22Rv1 (cell line): ENCODE results near the gene RALGPS1.

Experiments
- H3K27ac ChIP-seq: fragments of 450-650 bp; 2 replicates; pipeline ENCODE4 v1.5.1; 2017
- ZFX ChIP-seq: fragments of 450-650 bp; IDR thresholded peaks from 2 replicates; pipeline ENCODE4 v1.6.1; 2017; ENCODE audit warnings: antibody characterized with exemption, borderline replicate concordance
- TF ChIP-seq, protein P1 (sequence below): fragments of 450-650 bp; IDR thresholded peaks from 2 replicates; pipeline ENCODE4 v1.5.1; 2017; ENCODE audit warnings: mild to moderate bottlenecking

Gene RALGPS1

DNA sequence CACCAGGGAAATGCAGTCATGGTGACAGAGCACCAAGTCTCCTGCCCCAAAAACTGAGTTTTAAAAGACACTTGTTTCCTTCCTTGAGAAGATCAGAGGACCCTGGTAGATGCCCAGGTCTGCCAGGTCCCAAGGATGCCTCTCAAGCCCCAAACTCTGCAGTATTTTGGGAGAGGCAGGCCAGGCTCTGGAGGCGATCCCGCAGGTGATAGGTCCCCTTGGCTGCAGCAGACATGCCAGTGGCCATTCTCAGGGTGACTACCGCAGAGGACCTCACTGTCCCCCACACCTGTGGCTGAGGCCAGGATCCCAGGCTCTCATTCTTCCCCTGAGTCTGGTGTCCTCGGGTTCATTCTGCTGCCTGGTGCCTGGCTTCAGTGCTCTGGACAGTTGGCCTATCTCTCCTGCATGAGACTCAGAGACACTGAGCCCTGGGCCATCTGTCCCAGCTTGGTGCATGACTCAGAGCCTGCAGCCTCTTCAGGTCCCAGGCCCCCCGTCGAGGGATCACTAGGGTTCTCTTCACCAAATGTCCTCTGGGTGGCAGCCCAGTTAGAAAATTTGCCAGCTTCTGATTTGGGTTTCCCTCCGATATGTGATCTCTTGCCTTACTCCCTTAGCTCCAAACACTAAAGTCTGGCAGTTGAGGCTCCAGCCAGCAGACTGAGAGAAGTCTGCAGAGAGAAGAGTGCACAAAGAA, 290.3 kb downstream of the RALGPS1 start:
- no peak overlapping the region for H3K27ac ChIP-seq
- TF ChIP-seq, protein P1, sequence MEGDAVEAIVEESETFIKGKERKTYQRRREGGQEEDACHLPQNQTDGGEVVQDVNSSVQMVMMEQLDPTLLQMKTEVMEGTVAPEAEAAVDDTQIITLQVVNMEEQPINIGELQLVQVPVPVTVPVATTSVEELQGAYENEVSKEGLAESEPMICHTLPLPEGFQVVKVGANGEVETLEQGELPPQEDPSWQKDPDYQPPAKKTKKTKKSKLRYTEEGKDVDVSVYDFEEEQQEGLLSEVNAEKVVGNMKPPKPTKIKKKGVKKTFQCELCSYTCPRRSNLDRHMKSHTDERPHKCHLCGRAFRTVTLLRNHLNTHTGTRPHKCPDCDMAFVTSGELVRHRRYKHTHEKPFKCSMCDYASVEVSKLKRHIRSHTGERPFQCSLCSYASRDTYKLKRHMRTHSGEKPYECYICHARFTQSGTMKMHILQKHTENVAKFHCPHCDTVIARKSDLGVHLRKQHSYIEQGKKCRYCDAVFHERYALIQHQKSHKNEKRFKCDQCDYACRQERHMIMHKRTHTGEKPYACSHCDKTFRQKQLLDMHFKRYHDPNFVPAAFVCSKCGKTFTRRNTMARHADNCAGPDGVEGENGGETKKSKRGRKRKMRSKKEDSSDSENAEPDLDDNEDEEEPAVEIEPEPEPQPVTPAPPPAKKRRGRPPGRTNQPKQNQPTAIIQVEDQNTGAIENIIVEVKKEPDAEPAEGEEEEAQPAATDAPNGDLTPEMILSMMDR = no peak
- no peak for TF ChIP-seq ZFX

DNA sequence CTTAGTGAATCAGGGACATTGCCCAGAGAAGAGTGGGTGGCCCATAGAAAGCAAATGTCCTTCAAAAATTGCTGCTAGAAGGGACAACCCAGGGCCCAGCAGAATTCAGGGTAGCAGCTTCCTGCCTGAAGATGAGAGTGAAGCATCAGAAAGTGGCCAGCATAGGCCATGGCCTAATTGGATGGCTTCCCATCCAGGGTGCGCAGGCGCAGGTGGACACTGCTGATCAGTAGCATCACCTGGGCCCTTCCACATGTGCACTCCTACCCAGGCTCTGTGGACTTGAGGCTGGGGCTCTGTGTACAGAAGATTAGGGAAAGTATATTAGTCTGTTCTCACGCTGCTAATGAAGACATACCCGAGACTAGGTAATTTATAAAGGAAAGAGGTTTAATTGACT, 291.4 kb downstream of the RALGPS1 start:
- H3K27ac ChIP-seq = no peak overlapping the region
- TF ChIP-seq, protein P1 = no peak
- TF ChIP-seq ZFX = no peak

DNA sequence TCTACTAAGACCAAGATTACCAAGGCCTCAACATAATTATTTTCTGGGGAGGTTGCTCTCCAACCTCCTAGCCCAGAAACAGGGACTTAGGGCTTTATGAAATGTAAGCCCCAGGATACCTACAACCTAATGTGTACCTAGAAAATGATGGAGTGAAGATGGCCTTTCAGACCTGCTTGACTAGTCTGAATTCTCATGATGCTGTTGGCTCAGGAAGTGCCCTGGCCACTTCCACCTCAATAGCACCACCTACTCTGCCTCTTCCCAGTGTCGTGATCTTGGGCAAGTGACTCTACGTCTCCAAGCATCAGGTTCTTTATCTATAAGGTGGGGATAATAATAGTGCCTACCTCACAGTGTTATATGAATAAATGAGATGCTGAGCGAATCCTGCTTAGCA, 292.1 kb downstream of the RALGPS1 start:
- H3K27ac ChIP-seq = no peak overlapping the region
- TF ChIP-seq, protein P1 = no peak
- no peak for TF ChIP-seq ZFX

DNA sequence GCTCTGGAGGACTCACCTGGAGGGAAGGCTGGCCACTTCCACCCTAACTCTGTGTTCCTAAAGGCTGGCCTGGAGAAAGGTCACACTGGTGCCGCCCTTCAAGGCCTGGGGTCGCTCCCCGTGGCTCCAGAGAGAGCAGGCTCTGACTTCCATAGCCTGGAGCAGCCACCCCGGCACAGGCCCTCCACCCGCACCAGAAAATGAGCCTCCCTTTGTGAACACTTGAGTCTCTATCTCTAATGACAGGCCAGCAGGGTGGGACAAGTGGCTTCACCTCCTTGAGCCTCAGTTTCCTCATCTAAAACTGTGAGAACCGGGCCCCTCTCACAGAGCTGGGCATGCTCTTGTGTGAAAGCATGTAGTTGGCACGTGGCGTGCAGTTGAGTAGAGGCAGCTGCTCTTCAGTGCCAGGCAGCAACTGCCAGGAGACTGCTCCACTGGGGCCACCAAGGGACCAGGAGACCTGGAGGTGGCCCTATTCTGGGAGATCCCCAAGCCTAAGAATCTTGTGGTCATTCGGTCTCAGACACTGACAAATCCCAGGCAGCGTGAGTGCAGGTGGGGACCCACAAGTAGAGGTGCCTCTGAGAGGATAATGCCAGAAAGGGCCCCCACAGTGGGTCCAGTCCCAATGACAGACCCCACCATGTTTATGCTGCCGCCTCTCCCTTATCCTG, 293.3 kb downstream of the RALGPS1 start:
- no peak overlapping the region for H3K27ac ChIP-seq
- TF ChIP-seq, protein P1 = no peak
- TF ChIP-seq ZFX = no peak

DNA sequence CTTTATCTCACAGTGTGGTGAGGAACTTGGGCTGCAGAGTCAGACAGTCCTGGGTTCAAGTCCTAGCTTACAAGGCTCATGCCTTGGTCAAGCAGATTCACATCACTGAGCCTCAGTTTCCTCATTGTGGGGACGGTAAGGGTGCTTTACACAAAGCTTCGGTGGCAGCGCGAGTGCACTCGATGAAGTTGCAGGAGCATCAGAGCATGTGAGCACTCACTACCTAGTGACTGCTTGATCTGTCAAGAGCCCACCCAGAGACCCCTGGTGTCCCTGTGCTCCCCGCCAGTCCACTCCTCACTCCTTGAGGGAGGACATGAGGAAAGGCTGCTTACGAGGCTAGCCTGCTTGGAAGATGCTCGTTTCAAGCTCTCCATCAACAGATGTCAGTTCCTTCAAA, 293.8 kb downstream of the RALGPS1 start:
- H3K27ac ChIP-seq = no peak overlapping the region

DNA sequence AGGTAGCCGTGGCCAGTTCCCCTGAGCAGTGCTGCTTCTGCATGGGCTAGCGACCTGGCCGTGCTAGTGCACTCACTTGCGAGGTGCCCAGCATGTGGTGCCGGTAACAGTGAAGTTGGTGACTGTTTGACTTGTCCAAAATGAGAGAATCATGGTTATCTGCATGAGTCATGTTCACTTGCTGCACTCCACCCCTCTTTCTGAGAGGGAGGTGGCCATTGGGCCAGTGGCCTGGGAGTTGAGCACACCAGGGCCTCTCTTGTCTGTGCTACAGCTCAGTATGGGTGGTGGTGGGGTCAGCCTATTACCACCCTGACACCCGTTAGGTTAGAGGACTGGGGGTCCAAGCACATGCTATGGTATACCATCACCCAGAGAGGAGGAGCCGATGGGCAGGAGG, 294.6 kb downstream of the RALGPS1 start:
- no peak overlapping the region for H3K27ac ChIP-seq
- TF ChIP-seq, protein P1 = no peak
- no peak for TF ChIP-seq ZFX

More for the DNA sequence above, 293.8 kb downstream of the RALGPS1 start:
- no peak for TF ChIP-seq ZFX
- TF ChIP-seq, protein P1 = no peak
